ENCODE results near the gene CHMP6.
"Not testable (repeated sequence)": the region's sequence is repeated elsewhere in the genome, so short reads cannot be mapped to it uniquely, and the experiment has no call there.

Gene CHMP6

GRCh38 chr17:81017330-81017729 lies 25.7 kb downstream of the CHMP6 start:
- DNase-seq: not testable (repeated sequence)

GRCh38 chr17:81018044-81018802 lies 26.6 kb downstream of the CHMP6 start:
- peak in 5 of 6 experiments; percentile 16 to 71 (median 48) for DNase-seq

GRCh38 chr17:81019563-81020442 lies 28.2 kb downstream of the CHMP6 start:
- no peak for DNase-seq

- DNase-seq: no peak
Observed at GRCh38 chr17:81020443-81020766, 28.8 kb downstream of the CHMP6 start.

GRCh38 chr17:81020767-81021497 lies 29.3 kb downstream of the CHMP6 start:
- DNase-seq: no peak

- DNase-seq: no peak
Observed at GRCh38 chr17:81021531-81022343, 30.1 kb downstream of the CHMP6 start.

GRCh38 chr17:81022344-81022676 lies 30.7 kb downstream of the CHMP6 start:
- DNase-seq: no peak

GRCh38 chr17:81025065-81025740 lies 33.6 kb downstream of the CHMP6 start:
- DNase-seq: no peak

GRCh38 chr17:81025741-81026129 lies 34.1 kb downstream of the CHMP6 start:
- DNase-seq: no peak

GRCh38 chr17:81026266-81027036 lies 34.8 kb downstream of the CHMP6 start:
- no peak for DNase-seq

- DNase-seq: no peak
Observed at GRCh38 chr17:81027038-81027437, 35.4 kb downstream of the CHMP6 start.

- no peak for DNase-seq
Observed at GRCh38 chr17:81027591-81028505, 36.2 kb downstream of the CHMP6 start.

- DNase-seq: no peak
Observed at GRCh38 chr17:81028506-81028858, 36.8 kb downstream of the CHMP6 start.

- no peak for DNase-seq
Observed at GRCh38 chr17:81029859-81030258, 38.2 kb downstream of the CHMP6 start.

- DNase-seq: not testable (repeated sequence)
Observed at GRCh38 chr17:81030312-81030711, 38.7 kb downstream of the CHMP6 start.

- no peak for DNase-seq
Observed at GRCh38 chr17:81030741-81031565, 39.3 kb downstream of the CHMP6 start.

- DNase-seq: no peak
Observed at GRCh38 chr17:81031566-81032550, 40.2 kb downstream of the CHMP6 start.
